Central memory CD4-positive, alpha-beta T cell (primary cell): ENCODE data around the gene HMOX1.

Source experiments
- DNase-seq: peaks from one replicate; pipeline ENCODE4 v3.0.0; 2022
- total RNA-seq, 3 experiments: gene quantifications; one replicate each; lab custom pipeline; 2026; lab: John Stamatoyannopoulos, UW

The HMOX1 gene, protein sequence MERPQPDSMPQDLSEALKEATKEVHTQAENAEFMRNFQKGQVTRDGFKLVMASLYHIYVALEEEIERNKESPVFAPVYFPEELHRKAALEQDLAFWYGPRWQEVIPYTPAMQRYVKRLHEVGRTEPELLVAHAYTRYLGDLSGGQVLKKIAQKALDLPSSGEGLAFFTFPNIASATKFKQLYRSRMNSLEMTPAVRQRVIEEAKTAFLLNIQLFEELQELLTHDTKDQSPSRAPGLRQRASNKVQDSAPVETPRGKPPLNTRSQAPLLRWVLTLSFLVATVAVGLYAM
- total RNA-seq, result 0.39 to 18.2 (median 2.1) reads per million in 3 experiments

DNA sequence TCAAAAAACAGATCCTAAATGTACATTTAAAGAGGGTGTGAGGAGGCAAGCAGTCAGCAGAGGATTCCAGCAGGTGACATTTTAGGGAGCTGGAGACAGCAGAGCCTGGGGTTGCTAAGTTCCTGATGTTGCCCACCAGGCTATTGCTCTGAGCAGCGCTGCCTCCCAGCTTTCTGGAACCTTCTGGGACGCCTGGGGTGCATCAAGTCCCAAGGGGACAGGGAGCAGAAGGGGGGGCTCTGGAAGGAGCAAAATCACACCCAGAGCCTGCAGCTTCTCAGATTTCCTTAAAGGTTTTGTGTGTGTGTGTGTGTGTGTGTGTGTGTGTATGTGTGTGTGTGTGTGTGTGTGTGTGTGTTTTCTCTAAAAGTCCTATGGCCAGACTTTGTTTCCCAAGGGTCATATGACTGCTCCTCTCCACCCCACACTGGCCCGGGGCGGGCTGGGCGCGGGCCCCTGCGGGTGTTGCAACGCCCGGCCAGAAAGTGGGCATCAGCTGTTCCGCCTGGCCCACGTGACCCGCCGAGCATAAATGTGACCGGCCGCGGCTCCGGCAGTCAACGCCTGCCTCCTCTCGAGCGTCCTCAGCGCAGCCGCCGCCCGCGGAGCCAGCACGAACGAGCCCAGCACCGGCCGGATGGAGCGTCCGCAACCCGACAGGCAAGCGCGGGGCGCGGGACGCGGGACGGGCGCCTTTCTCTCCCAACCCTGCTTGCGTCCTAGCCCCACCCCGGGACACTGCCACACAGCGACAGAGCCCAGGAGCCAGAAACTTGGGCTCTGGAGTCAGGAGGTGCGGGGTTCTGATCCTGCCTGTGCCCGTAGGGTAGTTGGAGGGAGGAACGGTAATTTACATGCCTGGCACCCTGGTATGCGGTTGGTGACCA, at the start of gene HMOX1:
Gene HMOX1, plus strand, starts transcription at position 560 of the 887 bp plus-strand sequence. Its CDS starts 78 bp downstream, at position 638.
- peak; percentile 22 for DNase-seq

DNA sequence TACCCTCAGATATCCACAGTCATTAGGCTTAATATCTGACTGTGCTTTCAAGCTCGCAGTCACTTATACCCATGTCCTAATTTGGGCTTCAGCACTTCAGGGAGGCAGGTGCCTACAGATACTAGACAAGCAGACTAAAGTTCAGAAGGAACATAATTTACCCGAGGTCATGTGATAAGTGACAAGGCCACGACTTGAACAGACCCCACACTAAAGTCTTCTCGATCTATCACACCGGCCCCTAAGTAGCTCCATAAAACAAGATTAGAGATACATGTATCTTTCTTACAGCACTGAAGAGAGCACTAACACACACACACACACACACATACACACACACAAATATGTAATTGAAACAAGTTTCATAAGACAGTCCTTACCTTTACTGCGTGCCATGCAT, 48.6 kb upstream of the HMOX1 start:
- no peak for DNase-seq

DNA sequence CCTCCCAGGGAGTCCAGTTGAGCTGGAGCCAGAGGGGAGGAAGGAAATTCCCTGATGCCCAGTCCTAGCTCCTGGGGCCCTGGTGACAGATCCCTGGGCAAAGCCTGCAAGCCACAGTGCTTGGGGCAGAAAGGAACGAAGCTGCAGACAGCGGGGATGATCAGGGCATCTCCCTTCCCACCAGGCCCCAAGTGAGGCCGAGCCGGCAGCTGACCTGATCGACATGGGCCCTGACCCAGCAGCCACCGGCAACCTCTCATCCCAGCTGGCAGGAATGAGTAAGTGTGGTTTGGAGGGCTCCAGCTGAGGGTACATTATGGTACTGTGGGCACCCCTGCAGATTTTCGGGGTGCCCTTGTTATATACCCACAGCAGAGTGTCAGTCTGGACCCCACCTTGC, 47.7 kb upstream of the HMOX1 start:
- DNase-seq, result no peak

DNA sequence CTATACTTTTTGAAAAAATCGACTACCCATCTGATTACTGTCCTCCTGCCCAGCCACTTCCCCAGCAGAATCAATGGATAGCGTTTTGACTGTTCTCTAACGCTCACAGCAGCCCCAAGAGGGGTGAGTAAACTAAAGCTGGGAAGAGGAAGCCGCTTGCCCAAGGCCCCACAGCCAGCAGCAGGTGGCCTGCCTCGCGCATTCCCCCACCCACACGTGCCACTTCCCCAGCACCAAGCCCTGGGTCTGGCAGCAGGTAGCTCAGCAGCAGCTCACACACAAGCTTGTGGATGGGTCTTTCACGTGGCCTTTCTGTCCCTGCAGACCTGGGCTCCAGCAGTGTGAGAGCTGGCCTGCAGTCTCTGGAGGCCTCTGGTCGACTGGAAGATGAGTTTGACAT, 46.9 kb upstream of the HMOX1 start:
- DNase-seq, result no peak

DNA sequence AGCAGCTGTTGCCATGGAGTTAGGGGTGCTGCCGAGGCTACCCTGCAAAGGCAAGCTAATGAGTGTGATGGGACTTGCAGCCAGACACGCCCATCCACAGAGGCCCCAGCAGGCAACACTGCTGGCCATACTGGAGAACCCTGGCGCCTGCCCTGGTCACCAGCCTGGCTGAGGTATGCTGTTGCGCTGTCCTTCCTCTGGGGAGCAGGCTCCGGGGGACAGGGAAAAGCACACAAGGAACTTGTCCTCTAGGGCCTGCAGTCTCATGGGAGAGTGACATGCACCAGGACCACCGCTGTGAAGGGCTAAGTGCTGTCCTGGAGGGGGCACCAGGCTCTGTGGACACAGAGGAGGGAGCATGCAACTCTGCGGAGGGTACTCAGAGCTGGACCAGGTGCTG, 45.4 kb upstream of the HMOX1 start:
- no peak for DNase-seq

DNA sequence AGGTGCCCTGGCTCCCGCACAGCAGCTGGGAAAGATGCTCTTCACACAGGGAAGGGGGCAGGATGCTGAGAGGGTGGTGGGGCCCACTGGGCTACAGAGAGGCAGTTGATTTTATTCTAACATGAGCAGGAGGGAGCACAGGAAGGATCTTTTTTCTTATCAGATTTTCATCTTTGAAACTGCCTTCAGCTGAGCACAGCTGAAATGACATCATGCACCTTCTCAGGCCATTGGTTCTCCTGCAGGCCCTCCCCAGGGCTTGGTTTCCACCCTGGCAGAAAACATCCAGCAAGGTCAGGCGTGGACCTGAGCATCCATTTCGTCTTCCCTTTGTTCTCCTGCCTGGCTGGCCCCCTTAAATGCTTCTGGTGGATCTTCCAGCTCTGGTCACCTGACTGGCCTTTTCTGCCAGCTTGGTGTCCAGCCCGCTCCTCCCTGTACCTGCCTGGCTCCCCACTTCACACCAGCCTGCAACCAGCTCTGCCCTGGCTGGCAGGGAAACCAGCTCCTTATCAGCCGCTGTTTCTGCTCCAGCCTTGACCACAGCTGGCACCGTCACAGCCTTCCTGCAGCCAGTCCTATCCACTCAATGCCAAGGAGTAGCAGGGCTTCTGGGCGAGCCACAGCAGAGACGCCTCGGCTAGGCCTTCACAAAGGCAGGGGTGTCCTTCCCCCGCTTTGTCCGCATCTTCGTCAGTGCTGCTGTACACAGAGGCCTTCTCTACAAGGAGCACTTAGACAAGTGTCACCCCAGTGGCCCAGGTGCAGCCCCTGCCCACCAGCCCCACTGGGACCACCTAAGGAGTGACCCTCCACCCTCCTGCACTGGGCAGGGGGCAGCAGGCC, 44.7 kb upstream of the HMOX1 start:
- DNase-seq, result no peak

DNA sequence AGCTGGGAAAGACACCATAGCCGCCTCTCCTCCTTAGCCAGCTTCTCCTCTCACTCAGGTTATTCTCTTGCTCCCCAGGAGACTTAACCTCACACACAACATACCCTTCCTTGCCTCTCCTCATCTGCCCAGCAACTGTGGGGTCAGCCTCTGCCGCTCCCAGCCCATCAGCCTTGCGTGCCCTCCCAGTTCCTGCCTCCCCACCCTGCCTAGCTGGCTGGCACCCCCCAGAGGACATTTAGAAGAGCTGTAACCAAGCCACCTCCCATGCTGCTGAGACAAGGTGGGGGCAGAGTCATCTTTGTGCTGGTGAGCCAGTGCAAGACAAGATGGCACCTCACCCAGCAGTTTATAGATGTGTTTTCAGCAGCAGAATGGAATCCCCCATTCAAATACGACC, 43.0 kb upstream of the HMOX1 start:
- no peak for DNase-seq

DNA sequence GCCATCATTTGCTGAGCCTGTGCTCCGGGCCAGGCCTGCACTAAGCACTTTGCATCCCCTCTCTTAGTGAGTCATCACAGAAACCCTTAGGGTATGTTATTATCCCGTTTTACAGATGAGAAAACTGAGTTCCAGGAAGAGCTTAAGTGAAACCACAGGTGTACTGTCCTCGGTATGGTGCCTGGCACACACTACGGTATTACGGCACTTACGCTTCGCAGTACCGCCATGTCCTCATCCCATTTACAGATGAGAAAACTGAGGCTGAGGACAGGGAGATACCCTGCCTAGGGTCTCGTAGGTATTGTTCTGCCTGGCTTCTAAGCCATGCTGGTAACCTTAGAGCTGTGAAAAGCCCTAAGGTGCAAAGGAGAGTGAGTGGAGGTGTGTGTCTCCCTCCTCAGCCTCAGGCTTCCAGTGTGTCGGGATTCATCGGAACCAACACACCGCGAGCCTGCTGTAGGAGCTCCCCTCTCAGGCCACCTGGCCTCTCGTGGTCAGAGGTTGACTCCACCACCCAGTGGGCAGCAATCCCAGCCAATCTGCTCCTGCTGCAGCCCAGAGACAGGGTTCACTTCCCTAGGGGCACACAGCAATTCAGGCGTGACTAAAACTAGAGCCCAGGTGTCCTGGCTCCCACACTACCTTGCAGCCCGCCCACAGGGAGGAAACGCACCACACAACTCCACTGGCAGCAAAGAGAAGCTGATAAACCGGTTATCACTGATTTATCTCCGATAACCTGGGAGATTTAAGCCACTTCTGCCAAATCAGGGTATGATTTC, 39.6 kb upstream of the HMOX1 start:
- no peak for DNase-seq

DNA sequence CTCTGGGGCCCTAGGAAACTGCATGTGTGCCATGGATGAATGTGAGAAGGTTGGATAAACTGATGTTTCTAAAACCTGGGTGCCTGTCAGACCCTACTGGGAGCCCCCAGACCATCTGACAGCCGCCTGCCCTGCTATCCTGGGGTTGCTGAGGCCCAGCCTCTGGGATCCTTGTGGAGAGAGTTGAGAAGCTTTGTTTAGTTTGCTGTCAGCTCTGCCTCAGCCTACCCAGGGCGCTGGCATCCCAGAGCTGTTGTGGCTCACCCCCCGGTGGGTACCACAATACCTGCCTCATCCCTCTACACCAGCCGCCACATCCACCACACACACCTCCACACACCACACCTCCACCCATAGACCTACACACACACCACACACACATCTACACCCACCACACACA, 38.5 kb upstream of the HMOX1 start:
- no peak for DNase-seq

DNA sequence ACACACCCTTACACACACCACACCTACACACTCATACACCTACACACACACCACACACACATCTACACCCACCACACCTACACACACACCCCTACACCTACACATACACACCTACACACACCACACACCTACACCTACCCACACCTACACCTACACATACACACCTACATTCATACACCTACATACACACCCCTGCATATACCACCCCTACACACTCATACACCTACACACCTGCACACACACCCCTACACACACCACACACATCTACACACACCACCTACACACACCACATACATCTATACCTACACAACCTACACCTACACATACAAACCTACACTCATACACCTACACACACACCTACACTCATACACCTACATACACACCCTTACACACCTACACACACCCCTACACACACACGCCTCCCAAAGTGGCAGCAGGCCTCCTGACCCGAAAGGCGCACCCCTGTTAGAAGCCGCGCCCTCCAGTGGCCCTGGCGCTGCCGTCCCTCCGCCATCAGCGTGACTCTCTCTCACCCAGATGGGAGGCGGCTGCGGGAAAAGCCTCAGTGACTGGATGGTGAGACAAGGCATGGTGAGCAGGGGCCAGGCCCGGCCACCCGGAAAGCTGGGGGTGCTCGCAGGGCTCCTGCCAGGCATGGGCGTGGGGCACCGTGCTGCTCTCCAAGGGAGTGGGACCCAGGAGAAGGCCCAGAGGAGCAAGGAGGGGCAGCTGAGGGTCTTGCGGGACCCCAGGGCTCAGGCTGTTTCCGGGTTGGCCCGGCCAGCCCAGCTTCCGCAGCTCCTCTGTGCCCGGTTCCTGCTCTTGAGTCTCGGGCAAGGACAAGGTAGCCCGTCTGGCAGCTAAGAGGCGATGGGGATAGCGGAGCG, 37.0 kb upstream of the HMOX1 start:
- DNase-seq, result no peak

DNA sequence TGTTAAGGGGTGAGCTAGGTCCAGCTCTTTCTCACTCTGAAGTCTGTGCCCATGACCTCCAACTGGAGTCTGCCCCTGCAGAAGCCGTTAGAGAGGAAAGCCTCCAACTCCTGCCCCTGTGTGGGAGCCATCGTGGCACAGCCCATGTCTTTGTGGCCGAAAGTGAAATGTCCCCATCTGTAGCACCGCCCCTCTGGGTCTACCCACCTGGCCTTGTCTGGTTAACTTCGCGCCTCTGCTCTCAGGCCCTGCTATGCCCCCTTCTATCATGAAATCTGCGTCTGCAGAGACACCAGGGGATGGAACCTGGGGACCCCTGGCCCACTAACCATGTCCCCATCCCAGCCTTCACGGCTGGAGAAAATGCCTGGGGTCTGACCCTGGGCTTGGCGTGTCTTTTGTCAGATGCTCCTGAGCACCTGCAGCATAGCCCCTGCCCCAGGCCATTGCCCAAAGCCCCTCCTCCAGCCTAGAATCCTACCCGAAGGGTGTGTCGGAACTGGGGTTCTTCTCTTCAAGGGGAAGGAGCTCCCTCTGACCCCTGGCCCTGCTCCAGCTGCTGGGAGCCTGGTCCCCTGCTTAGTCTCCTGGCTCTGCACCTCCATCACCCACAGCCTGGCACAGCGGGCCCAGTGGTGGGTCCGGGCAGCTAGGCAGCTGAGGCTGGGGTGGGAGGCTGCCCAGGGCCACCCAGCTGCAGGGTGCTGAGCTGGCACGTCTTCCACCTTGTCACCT, 35.8 kb upstream of the HMOX1 start:
- no peak for DNase-seq

DNA sequence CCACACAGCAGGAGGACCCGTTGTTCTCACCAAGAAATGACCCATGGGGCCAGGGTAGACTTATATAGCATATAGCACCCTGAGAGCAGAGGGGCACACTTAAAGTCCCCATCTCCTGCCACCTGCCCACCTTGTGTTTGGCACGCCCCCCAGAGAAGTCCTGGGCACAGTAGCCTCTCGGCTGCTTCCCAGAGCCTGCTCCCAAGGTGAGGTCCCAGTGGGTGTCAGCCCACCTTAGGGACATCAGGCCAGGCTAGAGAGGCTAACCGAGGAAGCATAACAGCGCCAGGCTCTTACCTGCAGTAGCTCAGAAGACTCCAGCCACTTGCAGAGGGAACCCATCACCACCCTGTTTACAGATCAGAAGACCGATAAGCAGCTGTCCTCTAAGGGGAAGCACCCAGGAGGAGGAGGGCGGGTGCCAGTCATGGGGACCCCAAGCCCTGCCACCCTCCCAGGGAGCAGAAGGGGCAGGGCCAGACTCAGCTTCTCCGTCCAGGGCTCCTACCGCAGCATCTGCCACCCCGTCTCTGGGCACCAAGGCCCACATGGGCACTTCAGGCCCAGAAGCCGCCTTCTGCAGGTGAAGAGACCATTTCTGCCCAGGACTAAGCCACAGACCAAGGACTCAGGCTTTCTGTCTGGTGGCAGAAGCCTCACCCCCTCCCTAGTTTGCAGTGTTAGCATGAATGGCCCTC, 34.9 kb upstream of the HMOX1 start:
- no peak for DNase-seq

DNA sequence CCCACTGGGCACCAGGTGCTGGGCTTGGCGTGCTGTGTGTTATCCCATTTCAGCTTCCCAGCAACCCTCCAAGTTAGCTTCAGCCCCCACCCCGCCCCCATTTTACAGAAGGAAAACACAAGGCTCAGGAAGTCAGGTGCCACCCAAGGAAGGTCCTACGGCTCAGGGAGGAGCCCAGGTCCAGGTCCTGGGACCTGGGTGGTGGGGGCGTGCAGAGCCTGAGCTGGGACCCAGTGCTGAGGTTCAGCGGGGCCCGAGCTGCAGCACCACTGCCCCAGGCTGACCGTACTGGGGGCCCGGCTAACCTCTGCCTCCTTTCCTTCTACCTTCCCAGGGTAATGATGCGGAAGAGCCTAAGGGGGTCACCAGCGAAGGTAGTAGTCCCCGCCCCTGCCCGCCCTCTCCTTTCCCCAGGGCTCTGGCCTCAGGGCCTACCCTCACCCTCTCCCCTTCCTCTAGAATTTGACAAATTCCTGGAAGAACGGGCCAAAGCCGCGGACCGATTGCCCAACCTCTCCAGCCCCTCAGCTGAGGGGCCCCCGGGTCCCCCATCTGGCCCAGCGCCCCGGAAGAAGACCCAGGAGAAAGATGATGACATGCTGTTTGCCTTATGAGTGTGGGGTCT, 34.2 kb upstream of the HMOX1 start:
- no peak for DNase-seq

DNA sequence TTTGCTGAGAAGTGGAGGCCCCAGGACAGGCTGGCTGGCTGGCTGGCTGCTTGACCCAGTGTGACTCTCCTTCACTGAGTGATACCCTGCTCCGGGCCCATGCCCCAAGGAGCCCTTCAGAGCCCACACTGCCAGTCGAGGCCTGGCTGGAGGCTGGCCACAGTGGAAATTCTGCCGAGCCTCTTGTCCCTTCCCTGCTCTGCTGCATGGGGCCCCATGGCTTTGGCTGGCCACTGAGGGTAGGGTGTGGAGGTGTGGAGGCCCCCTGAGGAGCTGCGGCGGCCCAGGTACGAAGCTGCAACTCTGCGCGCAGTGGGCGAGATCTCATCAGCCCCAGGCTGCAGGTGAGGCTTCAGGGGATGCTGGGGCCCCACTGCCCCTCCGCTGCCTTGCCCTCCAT, 33.4 kb upstream of the HMOX1 start:
- no peak for DNase-seq

DNA sequence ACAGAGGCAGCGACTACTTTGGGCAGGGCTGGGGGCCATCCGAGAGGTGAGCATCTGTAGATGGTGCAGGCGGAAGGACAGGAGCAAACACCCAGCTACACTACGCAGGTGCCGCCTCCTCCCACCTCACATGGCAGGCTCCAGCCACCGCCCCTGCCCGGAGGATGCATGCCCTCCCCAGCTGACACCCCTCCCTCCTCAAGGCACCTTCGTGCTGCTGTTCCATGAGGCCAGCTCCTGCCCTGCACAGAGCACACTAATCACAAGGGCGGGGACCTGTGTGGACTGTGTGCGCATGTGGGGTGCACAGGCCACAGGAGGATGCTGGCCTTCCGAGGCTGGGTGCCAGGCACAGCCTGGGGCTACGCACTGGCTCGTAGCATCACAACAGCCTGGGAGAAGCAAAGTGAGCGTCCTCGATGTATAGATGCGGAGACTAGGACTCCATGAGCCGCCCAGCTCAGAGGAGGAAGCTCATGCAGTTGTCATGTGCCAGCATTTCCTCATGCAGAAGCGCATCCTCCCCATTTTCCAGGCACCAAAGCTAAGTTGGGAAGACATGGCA, 32.8 kb upstream of the HMOX1 start:
- DNase-seq, result no peak

DNA sequence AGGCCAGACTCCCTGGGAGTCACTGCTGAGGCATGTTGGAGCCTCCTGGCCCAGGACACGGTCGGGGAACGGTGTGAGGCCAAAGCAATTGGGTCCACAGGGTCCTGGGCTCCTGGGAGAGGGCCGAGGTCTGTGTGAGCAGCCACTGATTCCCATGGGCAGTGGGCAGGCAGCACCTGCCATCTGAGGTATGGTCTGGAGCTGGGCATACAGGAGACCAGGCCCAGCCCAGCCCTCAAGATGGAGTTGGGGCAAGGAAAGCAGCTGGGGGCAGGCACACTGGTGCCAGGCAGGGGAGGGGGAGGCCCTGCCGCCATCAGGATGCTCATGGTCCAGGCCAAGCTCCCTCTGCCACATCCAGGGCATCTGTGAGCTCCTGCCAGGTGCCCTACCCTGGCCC, 32.2 kb upstream of the HMOX1 start:
- DNase-seq, result no peak

DNA sequence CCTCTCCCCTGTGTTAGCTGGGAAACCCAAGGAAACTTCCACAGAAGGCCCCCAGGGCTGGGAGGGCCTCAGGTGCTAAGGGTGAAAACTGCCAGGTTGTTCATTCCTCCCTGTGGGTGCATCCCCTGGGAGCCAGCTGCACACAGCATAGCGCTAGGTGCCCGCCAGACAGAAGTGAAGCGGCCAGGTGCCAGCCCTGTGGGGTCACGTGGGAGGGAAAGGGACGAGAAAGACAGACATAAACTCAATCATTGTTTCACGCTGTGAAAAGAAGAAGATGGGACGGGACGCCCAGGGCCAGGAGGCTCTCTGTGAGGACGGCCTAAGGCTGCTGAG, 31.6 kb upstream of the HMOX1 start:
- no peak for DNase-seq

DNA sequence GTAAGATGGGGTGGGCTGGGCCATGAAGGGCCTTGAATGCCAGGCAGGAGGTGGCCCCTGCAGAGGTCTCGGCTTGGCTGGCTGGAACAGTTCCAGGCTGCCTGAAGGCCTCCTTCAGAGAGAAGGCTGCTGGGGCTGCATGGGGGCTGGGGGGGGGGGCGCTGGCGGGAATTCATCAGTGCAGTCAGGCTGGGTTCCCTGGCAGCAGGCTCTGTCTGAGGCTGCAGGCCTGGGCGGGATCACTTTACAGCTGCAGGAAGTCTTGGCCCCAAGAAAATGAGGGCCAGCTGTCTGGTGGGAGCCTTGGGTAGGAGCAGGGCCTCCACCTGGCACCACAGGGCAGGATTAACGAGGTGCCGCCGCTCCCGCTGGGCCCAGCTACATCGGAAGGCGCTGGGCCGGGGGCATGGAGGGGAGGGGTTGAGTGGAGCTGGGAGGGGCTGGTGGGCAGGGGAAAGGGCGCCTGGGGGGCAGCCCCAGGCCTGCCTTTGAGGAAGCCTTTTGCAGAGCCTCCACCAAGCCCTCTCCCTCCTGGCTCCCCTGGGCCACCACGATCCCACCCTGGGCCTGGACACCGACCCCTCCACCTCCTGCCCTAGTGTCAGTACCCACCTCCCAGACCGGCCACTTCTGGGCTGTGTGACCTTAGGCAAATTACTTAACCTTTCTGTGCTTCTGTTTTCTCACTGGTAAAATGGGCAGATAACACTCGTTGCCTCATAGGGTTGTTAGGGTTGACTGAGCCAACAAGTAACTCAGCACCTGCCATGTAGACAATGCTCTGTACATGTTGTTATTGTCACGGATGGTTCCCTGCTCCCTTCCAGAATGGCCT, 31.0 kb upstream of the HMOX1 start:
- no peak for DNase-seq
